GM18951 (cell line): Measurements from ENCODE around the gene ARHGAP1.
"Not testable (repeated sequence)": the region's sequence is repeated elsewhere in the genome, so short reads cannot be mapped to it uniquely, and the experiment has no call there.

ENCODE experiments used
- POLR2A ChIP-seq: IDR thresholded peaks from 4 replicates; pipeline ENCODE4 v1.6.1; 2011; ENCODE audit warnings: mild to moderate bottlenecking; ENCODE audit not compliant: insufficient read length, insufficient read depth; ENCODE audit errors: extremely low read depth
- in situ Hi-C: fragments of 300-500 bp; cut with MboI; formaldehyde crosslinking; loops from one replicate; pipeline ENCODE4 v1.12.0; 2022; ENCODE audit warnings: low sequenced_read_pairs, mixed read lengths, inconsistent platforms; ENCODE audit not compliant: unreplicated experiment

The ARHGAP1 gene

DNA sequence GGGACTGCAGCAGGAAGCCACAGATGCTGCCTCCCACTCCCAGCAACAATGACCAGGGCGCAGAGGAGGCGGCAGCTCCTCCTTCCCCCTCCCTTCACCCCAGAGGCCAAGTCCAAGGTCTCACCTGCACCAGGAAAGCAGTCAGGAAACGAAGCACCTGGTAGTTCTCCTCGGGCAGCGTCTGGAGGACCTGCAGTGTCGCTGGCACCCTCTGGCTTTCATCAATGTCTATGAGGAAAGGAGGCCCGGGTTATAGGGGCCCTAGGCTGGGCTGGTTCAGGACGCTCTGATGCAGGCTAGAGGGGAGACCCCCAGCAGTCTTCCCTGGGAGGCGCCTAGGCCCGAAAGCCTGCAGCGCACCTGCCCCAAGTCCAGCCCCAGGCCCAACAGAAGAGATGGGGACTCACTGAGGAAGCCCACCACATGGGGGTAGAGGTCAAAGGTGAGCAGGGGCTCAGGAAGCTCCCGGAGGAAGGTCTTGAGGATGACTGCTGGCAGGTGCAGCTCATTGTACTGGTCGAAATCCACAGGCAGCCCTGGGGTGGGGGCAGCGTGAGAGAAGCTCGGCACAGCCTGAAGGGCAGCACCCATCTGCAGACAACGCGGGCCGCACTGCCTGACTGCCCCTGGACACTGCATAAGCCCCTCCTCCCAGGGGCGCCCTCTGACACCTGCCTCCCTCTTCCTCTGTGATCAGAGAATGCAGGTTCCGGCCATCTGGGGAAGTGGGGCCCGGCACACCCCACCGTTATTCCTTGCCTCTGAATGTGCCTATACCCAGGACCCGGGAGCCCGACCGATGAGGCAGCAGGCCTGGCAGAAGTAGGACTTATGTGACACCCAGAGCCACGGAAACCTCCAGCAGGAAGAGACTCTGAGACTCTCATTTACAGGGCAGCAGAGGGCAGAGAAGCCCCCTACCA, 20.9 kb downstream of the ARHGAP1 start:
- TF ChIP-seq POLR2A = no peak
- in situ Hi-C loops = no loop called here

DNA sequence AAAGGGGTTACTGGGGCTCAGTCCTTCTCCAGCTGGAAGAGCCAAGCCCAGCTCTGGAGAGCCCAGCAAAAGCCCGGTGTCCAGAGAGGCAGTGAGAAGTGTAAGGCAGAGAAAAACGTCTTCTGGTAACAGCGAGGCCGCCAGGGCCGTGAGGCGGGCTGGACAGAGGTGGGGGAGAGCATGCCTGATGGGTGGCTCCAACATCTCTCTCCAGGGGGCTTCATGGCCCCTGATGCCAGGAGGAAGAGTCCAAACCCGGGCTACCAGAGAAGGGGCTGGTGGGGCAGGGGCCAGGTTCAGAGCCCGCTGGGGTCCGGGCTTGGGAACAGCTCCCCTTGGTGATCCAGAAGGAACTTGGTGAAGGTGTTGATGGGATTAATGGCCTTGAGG, 21.7 kb downstream of the ARHGAP1 start:
- in situ Hi-C loops = no loop called here
- TF ChIP-seq POLR2A = no peak

DNA sequence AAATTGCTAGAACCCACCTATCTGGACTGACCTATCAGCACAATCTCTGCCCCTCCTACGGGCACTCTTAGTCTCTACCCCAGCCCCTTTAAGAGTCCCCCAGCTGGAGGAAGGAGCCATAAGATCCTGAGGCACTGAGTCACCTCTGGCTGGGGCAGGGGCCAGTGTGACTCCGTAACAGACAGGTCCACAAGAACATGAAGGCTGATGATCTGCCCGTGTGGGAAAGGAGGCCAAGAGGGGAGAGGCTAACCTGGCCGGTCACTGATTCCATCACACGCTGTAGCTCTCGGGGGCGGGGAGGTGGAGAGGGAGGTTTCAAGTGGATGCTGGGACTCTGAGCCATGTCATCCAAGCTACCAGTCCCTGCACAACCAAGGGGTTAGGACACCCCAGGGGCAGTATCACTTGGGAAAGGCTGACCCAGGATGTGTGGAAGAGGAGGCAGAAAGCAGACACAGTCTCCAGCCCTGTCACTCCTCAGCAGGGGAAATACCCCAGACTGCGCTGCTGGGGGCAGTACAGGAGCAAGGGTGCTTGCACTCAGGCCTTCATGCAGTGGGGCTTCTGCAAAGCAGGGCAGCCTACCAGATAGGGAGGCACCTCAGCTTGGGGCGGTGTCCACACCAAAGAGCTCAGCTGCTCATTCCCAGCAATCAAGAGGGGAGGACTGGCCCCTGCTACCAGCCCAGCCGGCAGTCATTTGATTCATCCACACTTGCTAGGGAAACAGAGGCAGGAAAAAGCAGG, 22.3 kb downstream of the ARHGAP1 start:
- in situ Hi-C loops = no loop called here
- TF ChIP-seq POLR2A = no peak

DNA sequence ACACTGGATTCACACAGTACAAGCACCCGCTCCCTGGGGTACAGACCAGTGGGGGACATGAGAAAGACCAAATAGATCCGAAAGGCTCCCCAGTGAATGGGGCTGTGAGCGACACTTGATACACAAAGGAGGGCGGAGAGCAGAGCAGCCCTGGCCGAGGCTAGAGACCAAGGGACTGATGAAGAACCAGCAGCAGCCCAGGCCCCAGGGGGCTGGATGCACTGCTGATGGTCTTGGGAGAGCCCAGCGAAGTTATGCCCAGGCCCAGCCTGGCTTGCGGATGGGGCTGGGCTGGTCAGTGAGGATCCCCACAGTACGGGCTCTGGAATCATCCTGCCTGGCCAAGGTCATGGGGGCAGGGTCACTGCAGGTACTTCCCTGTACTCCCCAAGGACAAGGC, 23.2 kb downstream of the ARHGAP1 start:
- in situ Hi-C loops = no loop called here
- no peak for TF ChIP-seq POLR2A

DNA sequence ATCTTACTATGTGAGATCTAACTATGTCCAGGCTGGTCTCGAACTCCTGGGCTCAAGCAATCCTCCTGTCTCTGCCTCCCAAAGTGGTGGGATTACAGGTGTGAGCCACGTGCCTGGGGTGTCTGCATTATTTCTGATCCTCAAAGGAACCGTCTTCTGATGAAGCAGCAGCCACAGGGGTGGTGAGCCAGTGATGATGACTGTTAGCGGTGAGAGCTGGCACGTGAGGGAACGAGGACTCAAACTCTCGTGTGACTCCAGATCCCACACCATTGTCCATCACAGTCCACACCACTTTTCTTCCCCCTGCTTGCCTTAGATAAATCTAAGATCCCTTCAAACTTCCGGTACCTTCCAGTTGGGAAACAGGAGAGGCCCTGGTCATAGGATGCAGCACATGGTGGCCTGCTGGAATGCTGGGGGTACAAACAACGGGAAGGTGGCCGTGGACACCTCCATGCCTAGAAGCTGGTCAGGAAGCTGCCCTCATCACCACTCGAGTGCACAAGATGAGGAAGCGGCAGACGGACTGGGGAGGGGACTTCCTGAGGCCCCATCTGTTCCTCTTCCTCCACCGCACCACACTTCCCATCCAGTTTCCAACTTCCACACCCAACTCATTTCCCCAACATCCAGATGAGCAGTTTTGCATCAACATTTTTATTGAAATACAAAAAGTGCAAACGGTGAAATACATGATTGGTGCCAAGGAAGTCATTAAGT, 23.8 kb downstream of the ARHGAP1 start:
- TF ChIP-seq POLR2A = no peak

DNA sequence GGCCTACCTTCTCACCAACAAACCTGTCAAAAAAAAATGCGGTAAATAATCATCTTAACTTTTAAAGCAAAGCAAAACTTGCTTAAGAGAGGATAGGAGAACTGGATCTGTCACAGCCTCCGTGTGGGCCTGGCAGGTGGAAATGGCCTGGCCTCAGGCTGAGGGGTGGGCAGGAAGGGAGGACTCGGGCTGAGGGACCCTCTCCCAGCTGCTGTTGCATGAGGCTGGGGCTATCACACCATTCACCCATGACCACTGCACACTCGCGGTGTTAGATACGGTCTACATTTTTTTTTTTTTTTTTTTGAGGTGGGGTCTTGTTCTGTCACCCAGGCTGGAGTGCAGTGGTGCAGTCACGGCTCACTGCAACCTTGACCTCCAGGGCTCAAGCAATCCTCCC, 24.5 kb downstream of the ARHGAP1 start:
- no peak for TF ChIP-seq POLR2A
- in situ Hi-C loops = no loop called here

More for the DNA sequence above, 23.8 kb downstream of the ARHGAP1 start:
- in situ Hi-C loops = no loop called here

DNA sequence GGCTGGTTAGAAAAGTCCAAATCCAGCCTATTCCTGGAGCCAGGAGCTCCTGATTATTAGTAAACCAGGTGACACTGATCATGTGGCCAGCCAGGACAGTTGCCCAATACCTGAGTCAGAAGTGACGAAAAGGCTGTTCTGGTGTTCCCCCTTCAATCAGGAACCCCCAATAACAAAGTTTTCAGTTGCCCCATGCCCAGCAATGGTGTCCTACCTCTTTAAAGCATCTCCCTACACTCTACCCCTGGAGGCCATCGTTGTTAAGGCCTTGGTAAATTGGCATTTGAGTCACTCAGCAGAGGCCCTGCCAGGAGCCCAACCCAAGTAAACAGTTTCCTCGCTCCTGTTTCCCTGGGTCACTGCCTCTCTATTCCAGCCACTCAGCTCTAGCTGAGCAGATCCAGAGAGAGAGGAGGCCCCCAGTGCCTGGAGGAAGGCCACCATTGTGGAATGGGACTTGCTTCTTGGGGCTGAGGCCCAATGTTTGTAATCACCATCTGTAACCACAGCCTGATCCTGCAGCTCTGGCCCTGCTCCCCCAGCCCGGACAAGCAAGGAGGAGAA, 25.0 kb downstream of the ARHGAP1 start:
- in situ Hi-C loops = no loop called here
- TF ChIP-seq POLR2A = no peak

DNA sequence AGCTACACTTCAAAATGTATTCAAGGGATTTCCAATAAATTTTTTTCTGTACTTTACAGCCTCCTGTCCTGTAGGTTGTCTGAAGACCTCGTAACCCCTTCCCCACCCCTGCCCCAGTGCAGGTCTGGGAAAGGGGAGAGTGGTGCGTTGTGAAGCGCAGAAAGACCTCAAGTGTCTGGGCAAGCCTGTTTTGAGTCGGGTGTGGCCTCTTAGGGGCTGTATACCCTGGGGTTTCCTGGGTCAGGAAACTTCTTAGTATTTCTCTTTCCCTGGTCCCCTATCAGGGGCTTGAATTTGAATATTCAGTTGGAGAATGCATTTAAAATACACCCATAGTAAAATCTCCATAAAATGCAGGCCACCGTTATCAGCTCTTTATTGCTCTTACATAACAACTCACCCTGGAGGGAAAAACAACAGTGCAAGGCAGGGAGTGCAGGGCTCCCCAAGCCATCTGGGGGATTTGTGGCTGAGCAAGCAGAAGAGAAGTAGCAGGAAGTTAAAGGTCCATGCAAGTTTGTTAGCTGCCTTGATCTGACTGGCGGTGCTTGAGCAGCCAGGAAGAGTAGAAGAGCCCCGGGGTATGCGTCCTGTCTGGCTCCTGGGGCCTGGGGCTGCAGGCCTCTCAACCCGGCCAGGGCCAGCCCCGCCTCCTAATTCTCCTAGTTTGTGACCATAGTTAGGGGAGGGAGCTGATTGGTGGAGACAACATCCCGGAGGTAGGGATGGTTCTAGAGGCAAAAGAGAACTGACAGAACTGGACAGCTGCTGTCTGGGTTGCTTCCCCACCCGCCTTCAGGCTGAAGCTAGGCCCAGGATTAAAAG, 25.7 kb downstream of the ARHGAP1 start:
- no peak for TF ChIP-seq POLR2A

DNA sequence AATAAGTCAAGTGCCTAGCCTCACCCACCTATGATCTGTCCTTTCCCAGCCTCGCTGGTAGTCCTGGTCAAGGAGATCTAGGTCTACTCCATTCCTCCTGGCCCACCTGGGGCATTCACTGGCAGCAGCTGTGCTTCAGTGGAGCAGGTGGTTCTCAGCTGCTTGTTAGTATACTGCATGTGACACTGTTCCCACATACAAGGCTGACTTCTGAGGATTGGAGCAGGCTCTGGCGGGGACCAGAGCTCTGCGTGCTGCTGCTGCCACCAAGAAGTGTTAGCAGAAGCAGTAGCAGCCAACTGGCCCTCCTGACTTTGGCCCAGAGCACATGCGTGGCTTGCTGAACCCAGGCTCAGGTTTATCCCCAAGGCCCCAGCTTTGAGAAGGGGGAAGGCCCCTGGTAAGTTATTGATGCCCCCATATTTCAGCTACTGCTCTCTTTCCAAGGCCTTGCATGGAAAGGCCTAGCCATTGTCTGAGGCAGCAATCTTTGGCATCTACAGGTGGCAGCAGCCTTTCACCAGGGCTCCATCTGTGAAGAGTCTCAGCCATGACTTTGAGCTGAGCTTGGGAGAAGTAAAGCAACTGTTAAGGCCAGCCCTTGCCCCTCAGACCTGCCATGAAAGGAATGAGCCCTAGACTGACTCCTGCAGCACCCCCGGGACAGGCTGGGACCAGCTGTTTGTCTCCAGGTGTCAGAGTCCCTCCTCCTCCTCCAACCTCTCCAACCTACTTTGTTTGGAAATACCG, 26.5 kb downstream of the ARHGAP1 start:
- no peak for TF ChIP-seq POLR2A
- in situ Hi-C loops = no loop called here

More for the DNA sequence above, 25.7 kb downstream of the ARHGAP1 start:
- in situ Hi-C loops = no loop called here

DNA sequence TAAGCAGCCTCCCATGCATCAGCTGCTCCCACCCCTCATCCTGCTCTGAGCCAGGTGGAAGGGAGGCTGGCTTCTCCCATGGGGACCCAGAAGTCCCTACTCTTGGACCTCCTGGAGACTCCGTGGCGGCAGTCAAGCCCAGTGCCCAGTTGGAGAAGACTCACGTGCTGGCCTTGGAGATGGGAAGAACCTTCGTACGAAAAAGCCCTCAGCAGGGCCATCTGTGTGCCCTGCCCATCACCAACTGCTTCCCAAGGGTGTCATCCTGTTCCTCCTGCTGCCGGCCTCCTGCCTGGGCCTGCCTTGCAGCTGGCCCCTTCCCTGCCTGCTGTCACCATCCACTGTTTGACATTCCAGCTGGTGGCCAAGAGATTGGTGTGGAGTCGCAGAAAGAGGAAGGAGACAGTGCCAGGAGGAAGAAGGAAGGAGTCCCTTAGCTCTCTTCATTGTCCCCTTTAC, 28.0 kb downstream of the ARHGAP1 start:
- in situ Hi-C loops = no loop called here
- no peak for TF ChIP-seq POLR2A

DNA sequence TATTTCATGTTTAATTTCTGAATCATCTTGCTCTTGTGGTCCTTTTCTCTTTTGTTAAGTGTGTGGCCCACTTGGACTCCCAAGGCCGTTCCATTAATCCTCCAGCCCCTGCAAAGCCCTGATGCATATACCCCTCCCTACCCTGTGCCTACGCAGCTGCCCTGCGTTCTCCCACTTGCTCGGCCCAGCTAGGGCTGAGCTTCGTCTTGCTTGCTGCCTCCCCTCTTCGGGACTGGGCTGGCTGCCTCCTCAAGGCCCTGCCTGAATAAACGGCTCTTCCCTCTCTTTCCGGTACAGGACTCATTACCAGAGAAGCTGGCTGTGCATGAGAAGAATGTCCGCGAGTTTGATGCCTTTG, 28.5 kb downstream of the ARHGAP1 start:
- no peak for TF ChIP-seq POLR2A
- in situ Hi-C loops = no loop called here

DNA sequence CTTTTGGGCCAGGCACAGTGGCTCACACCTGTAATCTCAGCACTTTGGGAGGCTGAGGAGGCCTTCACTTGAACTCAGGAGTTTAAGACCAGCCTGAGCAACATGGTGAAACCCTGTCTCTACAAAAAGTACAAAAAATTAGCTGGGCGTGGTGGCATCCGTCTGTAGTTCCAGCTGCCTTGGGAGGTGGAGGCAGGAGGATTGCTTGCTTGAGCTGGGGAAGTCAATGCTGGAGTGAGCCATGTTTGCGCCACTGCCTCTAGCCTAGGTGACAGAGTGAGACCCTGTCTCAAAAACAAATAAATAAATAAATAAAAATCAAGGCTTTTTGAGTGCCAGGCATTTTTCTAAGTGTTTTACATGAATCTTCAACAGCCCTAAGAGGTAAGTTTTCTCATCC, 29.9 kb downstream of the ARHGAP1 start:
- in situ Hi-C loops = not testable (repeated sequence)
